Measurements from ENCODE around the gene PAX6.

- no peak for TF ChIP-seq SIN3A (IDR thresholded peaks at IDR 0.05; ENCODE audit: borderline replicate concordance, insufficient read depth, low read depth, low read length)
- TF ChIP-seq, protein P1, sequence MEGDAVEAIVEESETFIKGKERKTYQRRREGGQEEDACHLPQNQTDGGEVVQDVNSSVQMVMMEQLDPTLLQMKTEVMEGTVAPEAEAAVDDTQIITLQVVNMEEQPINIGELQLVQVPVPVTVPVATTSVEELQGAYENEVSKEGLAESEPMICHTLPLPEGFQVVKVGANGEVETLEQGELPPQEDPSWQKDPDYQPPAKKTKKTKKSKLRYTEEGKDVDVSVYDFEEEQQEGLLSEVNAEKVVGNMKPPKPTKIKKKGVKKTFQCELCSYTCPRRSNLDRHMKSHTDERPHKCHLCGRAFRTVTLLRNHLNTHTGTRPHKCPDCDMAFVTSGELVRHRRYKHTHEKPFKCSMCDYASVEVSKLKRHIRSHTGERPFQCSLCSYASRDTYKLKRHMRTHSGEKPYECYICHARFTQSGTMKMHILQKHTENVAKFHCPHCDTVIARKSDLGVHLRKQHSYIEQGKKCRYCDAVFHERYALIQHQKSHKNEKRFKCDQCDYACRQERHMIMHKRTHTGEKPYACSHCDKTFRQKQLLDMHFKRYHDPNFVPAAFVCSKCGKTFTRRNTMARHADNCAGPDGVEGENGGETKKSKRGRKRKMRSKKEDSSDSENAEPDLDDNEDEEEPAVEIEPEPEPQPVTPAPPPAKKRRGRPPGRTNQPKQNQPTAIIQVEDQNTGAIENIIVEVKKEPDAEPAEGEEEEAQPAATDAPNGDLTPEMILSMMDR (IDR thresholded peaks at IDR 0.05) = no peak
Measured at GRCh38 chr11:31798554-31799434, 12.3 kb downstream of the PAX6 start.
